Measurements from ENCODE around the gene MDFI. TPM values are rescaled to one million over a fixed set of nuclear protein-coding genes. Genes with fewer than 3 reads are reported as not detected.

The MDFI gene
- polyA plus RNA-seq (2011; rRNA removed): not detected in 2 replicates
- not detected in 2 replicates for polyA minus RNA-seq (2011; rRNA and poly(A)+ RNA removed)

DNA sequence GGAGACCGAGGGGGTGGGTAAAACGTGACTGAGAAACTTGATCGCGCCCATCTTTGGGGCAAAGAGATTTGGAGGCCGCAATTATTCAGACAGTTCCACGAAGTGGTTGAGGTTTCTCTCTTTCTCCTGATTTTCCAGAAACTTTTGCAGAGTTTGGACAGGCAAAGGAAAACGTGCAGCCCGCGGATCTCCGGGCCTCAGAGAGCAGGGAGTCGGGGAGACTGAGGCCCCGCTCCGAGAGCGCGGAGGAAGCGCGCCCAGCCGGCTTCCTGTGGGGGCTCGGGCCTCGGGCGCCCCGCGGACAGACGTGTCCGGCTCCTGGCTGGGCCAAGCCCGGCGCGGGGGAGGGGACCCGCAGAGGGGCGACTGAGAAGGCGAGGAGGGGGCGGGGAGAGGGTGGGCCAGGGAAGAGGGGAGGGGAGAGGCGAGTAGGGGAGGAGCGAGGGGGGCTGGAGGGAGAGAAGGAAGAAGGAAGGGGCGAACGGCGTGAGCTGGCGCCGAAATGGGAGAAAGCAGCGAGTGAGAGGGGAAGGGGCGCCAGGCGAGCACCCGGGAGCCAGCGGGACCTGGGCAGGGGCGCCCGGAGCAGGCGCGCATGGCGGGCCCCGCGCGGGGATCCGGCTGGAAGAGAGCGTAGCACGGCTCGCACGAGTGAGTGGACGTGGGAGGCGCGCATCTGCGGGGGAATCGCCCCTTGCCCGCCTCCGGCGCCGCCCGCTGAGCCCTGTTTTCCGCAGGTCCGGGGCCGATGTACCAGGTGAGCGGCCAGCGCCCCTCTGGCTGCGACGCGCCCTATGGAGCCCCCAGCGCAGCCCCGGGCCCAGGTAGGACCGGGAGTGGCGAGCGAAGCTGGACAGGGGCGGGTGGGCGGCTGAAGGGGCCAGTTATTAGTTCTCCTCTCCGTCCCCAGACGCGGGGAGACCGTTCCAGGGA lies at the start of gene MDFI:
MDFI (plus strand) TSS at position 467 of the 933 bp plus-strand sequence; CDS start at position 749, 282 bp downstream.
- TF ChIP-seq, protein P1, sequence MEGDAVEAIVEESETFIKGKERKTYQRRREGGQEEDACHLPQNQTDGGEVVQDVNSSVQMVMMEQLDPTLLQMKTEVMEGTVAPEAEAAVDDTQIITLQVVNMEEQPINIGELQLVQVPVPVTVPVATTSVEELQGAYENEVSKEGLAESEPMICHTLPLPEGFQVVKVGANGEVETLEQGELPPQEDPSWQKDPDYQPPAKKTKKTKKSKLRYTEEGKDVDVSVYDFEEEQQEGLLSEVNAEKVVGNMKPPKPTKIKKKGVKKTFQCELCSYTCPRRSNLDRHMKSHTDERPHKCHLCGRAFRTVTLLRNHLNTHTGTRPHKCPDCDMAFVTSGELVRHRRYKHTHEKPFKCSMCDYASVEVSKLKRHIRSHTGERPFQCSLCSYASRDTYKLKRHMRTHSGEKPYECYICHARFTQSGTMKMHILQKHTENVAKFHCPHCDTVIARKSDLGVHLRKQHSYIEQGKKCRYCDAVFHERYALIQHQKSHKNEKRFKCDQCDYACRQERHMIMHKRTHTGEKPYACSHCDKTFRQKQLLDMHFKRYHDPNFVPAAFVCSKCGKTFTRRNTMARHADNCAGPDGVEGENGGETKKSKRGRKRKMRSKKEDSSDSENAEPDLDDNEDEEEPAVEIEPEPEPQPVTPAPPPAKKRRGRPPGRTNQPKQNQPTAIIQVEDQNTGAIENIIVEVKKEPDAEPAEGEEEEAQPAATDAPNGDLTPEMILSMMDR (IDR thresholded peaks at IDR 0.05; ENCODE audit: insufficient read depth, low read depth, low read length): no peak
- Histone ChIP-seq H3K36me3 (ENCODE audit: control insufficient read depth, insufficient read depth, low read length) (no peaks in the 10 kb centered on the region), H3K4me3 (ENCODE audit: low read depth, low read length) (no peak within 1 kb of the TSS), H3K27me3 (ENCODE audit: control insufficient read depth, insufficient read depth, low read length) (peaks cover 60% of the 10 kb centered on the region)
- no peak for DNase-seq (ENCODE audit: low read depth)
- ChIA-PET POLR2A (no interaction called here), CTCF (no interaction called here)

DNA sequence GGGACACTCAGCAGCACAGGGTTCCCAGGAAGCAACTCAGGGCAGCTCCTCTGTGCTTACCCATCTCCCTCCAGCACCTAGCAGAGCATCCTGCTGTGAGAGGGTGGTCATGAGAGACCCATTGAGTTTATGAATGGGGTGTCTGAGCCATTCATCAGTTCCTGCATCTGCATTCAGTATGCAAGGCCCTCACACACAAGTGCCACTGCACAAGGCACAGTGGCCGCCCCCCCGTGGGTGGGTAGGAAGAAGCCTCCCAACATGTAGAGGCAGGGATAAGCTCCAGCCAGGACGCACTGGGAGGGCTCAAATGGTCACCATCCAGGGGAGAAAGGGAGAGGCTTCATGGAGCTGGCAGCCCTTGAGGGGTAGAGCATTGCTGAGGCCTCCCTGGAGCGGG lies 49.0 kb upstream of the MDFI start:
- DNase-seq (ENCODE audit: low read depth): no peak
- ChIA-PET CTCF (interaction anchor here (0.7 to 8.0 kb wide), 7 partner anchors 9 to 221 kb away, joined by 3 to 98 read pairs (median 12); no protein-coding TSS in a partner anchor), POLR2A (no interaction called here)
- H3K4me3 ChIP-seq (ENCODE audit: low read depth, low read length): no peak overlapping the region
- H3K36me3 ChIP-seq (ENCODE audit: control insufficient read depth, insufficient read depth, low read length): peaks cover 36% of the 10 kb centered on the region
- no peaks in the 10 kb centered on the region for H3K27me3 ChIP-seq (ENCODE audit: control insufficient read depth, insufficient read depth, low read length)
- TF ChIP-seq, protein P1 (IDR thresholded peaks at IDR 0.05; ENCODE audit: insufficient read depth, low read depth, low read length): no peak

- CTCF ChIA-PET: interaction anchor here (0.7 to 8.0 kb wide), 8 partner anchors 10 to 222 kb away, joined by 3 to 98 read pairs (median 11); no protein-coding TSS in a partner anchor
- H3K4me3 ChIP-seq (ENCODE audit: low read depth, low read length): no peak overlapping the region
- no peaks in the 10 kb centered on the region for H3K27me3 ChIP-seq (ENCODE audit: control insufficient read depth, insufficient read depth, low read length)
- H3K36me3 ChIP-seq (ENCODE audit: control insufficient read depth, insufficient read depth, low read length): peaks cover 32% of the 10 kb centered on the region
- TF ChIP-seq, protein P1 (IDR thresholded peaks at IDR 0.05; ENCODE audit: insufficient read depth, low read depth, low read length): no peak
- no peak for DNase-seq (ENCODE audit: low read depth)
- POLR2A ChIA-PET: no interaction called here
These were observed 48.3 kb upstream of the MDFI start for GRCh38 chr6:41589636-41590622.

GRCh38 chr6:41591122-41591521 lies 47.1 kb upstream of the MDFI start:
- peaks cover 31% of the 10 kb centered on the region for H3K36me3 ChIP-seq (ENCODE audit: control insufficient read depth, insufficient read depth, low read length)
- no peak overlapping the region for H3K4me3 ChIP-seq (ENCODE audit: low read depth, low read length)
- ChIA-PET CTCF (interaction anchor here (1.3 to 8.0 kb wide), 8 partner anchors 11 to 220 kb away, joined by 3 to 98 read pairs (median 10); no protein-coding TSS in a partner anchor), POLR2A (no interaction called here)
- no peak for DNase-seq (ENCODE audit: low read depth)
- H3K27me3 ChIP-seq (ENCODE audit: control insufficient read depth, insufficient read depth, low read length): no peaks in the 10 kb centered on the region
- TF ChIP-seq, protein P1 (IDR thresholded peaks at IDR 0.05; ENCODE audit: insufficient read depth, low read depth, low read length): no peak
